ENCODE data around the gene MUTYH.

GRCh38 chr1:45340816-45341466, 701 bp upstream of the MUTYH start:
- TF ChIP-seq CTCF (IDR thresholded peaks at IDR 0.05) (no peak), POLR2A (IDR thresholded peaks at IDR 0.05) (no peak)
